Measurements from ENCODE around the gene PDE6B.

Gene PDE6B

GRCh38 chr4:656436-657337 is 31.3 kb downstream of the PDE6B start:
- no peak overlapping the region for H3K27ac ChIP-seq
- TF ChIP-seq, protein P1, sequence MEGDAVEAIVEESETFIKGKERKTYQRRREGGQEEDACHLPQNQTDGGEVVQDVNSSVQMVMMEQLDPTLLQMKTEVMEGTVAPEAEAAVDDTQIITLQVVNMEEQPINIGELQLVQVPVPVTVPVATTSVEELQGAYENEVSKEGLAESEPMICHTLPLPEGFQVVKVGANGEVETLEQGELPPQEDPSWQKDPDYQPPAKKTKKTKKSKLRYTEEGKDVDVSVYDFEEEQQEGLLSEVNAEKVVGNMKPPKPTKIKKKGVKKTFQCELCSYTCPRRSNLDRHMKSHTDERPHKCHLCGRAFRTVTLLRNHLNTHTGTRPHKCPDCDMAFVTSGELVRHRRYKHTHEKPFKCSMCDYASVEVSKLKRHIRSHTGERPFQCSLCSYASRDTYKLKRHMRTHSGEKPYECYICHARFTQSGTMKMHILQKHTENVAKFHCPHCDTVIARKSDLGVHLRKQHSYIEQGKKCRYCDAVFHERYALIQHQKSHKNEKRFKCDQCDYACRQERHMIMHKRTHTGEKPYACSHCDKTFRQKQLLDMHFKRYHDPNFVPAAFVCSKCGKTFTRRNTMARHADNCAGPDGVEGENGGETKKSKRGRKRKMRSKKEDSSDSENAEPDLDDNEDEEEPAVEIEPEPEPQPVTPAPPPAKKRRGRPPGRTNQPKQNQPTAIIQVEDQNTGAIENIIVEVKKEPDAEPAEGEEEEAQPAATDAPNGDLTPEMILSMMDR (conservative IDR thresholded peaks at IDR 0.05): no peak

DNA sequence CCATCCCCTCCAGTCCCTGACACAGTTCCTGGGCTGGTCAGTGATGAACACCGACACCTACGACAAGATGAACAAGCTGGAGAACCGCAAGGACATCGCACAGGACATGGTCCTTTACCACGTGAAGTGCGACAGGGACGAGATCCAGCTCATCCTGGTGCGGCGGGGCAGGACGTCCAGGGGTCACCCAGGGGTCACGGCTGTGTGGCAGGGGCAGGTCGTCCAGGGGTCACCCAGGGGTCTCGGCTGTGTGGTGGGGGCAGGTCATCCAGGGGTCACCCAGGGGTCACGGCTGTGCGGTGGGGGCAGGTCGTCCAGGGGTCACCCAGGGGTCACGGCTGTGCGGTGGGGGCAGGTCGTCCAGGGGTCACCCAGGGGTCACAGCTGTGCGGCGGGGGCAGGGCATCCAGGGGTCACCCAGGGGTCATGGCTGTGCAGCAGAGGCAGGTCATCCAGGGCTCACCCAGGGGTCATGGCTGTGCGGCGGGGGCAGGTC is 32.0 kb downstream of the PDE6B start:
- no peak overlapping the region for H3K27ac ChIP-seq
- TF ChIP-seq, protein P1 (conservative IDR thresholded peaks at IDR 0.05): no peak

DNA sequence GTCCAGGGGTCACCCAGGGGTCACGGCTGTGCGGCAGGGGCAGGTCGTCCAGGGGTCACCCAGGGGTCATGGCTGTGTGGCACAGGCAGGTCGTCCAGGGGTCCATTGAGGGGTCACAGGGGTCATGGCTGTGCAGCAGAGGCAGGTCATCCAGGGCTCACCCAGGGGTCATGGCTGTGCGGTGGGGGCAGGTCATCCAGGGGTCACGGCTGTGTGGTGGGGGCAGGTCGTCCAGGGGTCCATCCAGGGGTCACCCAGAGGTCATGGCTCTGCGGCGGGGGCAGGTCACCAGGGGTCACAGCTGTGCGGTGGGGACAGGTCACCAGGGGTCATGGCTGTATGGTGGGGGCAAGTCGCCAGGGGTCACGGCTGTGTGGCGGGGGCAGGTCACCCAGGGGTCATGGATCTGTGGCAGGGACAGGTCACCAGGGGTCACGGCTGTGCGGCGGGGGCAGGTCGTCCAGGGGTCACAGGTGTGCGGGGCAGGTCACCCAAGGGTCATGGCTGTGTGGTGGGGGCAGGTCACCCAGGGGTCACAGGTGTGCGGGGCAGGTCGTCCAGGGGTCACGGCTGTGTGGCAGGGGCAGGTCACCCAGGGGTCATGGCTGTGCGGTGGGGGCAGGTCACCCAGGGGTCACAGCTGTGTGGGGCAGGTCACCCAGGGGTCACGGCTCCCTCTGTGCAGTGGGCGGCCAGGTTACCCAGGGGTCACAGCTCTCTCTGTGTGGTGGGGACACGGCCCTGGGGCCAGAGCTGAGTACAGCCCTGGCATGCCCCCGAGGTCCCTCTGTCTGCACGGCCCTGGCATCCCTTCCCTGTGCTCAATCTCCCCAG is 32.7 kb downstream of the PDE6B start:
- TF ChIP-seq, protein P1 (conservative IDR thresholded peaks at IDR 0.05): no peak
- H3K27ac ChIP-seq: no peak overlapping the region

DNA sequence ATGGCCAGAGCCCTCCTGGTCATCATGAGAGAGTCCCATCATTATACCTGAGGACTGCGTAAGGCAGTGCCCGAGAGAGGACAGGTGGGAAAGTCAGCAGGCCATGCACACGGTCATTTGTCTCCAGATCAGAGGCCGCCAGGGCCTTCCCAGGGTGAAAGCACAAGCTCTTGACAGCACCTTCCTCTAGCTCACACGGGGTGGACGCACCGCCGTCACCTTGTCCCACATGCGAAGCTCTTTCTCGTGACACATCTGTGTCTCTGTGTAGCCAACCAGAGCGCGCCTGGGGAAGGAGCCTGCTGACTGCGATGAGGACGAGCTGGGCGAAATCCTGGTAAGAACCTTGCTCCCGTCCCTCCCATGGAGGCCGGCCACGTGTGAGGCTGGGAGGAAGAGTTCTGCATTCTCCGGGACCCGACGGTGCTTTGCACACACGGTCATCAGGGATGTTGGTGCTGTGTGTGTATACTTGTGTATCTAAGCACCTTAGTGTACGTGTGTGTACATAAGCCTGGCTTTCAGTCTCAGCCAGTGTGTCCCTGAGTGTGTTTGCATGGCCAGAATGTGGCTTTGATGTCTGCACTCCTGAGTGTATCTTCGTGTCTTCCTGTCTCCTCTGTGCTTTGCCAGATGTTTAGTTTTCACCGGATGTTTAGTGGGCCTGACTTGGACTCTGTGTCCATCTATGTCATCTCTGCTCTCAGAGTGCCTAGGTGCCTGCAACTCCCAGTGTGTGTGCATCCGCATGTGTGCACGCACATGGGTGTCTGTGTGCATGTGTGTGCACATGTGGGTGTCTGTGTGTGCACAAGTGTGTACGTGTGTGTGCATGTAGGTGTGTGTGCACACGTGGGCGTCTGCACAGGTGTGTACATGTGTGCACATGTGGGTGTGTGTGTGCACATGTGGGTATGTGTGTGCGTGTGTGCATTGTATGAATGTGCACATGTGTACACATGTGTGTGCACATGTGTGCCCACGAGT is 33.6 kb downstream of the PDE6B start:
- H3K27ac ChIP-seq: no peak overlapping the region
- TF ChIP-seq, protein P1 (conservative IDR thresholded peaks at IDR 0.05): no peak

DNA sequence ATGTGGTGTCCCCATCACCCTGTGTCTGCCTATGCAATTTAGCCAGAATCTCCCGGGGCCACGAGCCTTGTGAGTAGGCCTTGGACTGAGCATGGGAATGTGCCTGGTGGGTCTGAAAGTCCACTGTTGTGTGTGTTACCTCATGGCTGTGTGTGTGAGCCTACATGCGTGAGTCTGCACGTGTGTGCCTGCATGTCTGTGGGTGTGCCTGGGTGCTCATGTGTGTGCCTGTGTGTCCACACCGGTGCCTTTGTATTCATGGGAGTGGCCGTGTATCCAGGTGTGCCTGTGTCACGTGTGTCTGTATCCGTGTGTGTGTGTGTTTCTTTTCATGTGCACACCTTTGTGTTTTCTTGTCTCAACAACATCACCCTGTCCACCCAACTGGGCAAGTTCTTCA is 34.5 kb downstream of the PDE6B start:
- no peak overlapping the region for H3K27ac ChIP-seq
- TF ChIP-seq, protein P1 (conservative IDR thresholded peaks at IDR 0.05): no peak

- TF ChIP-seq, protein P1 (conservative IDR thresholded peaks at IDR 0.05): no peak
These were observed 35.0 kb downstream of the PDE6B start for GRCh38 chr4:660401-660800.

More at GRCh38 chr4:660401-660800, 35.0 kb downstream of the PDE6B start:
- H3K27ac ChIP-seq: no peak overlapping the region

All from VCaP (cell line).